C4-2B (cell line): ENCODE measurements around the gene GCNT1.

Source experiments
- CTCF ChIP-seq: fragments of 450-650 bp; conservative IDR thresholded peaks from 2 replicates; pipeline ENCODE4 v1.5.1; 2017; ENCODE audit warnings: mild to moderate bottlenecking
- ZFX ChIP-seq: fragments of 450-650 bp; IDR thresholded peaks from 2 replicates; pipeline ENCODE4 v1.6.1; 2017

GRCh38 chr9:76414661-76415060 lies 44.3 kb upstream of the GCNT1 start:
- no peak for TF ChIP-seq CTCF
- TF ChIP-seq ZFX, result no peak
